Gastrocnemius medialis (tissue), 4 donors: ENCODE data around the gene PLCB1. TPM values are rescaled to one million over a fixed set of nuclear protein-coding genes. Genes with fewer than 3 reads are reported as not detected.
A peak's percentile ranks its signal among the peaks of the same experiment; 100 is the strongest.

ENCODE experiments used
- ATAC-seq, 2 donors: fragments of 150-250 bp; one replicate each; pipeline ENCODE4 v1.9.1; 2016
- DNase-seq, 2 donors: peaks; one replicate each; pipeline ENCODE4 v3.0.0-alpha.2; 2019
- H3K27ac ChIP-seq, 4 donors: fragments of 200-600 bp; sonication (generic); 1 replicate in 1 of 4; 2 replicates in 3 of 4; pipeline ENCODE4 v1.5.1; 2016 to 2018; ENCODE audit warnings: mild to moderate bottlenecking in 2 of 4, moderate library complexity in 1 of 4
- H3K27me3 ChIP-seq, 3 donors: fragments of 200-600 bp; sonication (generic) in 2 of 3; 1 replicate in 1 of 3; 2 replicates in 2 of 3; pipeline versions ENCODE4 v1.5.1 to v1.6.0; 2016 to 2019; ENCODE audit warnings: mild to moderate bottlenecking in 1 of 3, moderate library complexity in 1 of 3
- H3K36me3 ChIP-seq, 2 donors: fragments of 200-600 bp; sonication (generic) in 1 of 2; one replicate each; pipeline ENCODE4 v1.5.1; 2017 to 2018
- H3K4me1 ChIP-seq, 2 donors: fragments of 200-600 bp; sonication (generic) in 1 of 2; one replicate each; pipeline ENCODE4 v1.5.1; 2016 to 2017; ENCODE audit warnings: mild to moderate bottlenecking in 2 of 2
- H3K4me3 ChIP-seq, 4 donors: fragments of 200-600 bp; sonication (generic) in 3 of 4; 1 replicate in 1 of 4; 2 replicates in 3 of 4; pipeline ENCODE4 v1.5.1; 2016 to 2019; ENCODE audit warnings: mild to moderate bottlenecking in 2 of 4
- H3K9me3 ChIP-seq, 3 donors: fragments of 200-600 bp; sonication (generic) in 2 of 3; 1 replicate in 1 of 3; 2 replicates in 2 of 3; pipeline ENCODE4 v1.5.1; 2016 to 2019
- POLR2A ChIP-seq, 2 donors: fragments of 450-650 bp; IDR thresholded peaks; one replicate each; pipeline ENCODE4 v1.6.1; 2017; ENCODE audit warnings: antibody characterized with exemption in 2 of 2, mild to moderate bottlenecking in 2 of 2, moderate library complexity in 2 of 2
- in situ Hi-C, 4 donors: fragments of 200-750 bp; cut with MboI; loops; one replicate each; pipeline versions ENCODE4 v1.15.0 to v1.8.0; 2017; ENCODE audit warnings: low sequenced_read_pairs in 4 of 4
- intact Hi-C: fragments of 100-400 bp; cut with DNase I; formaldehyde crosslinking; loops from one replicate; pipeline ENCODE4 v1.15.1; 2023; ENCODE audit warnings: low total_unique reads
- total RNA-seq, 4 donors: library from RNA; depleted of rRNA; stranded (reverse); fragments of >200 nt; gene quantifications; one replicate each; pipeline versions ENCODE4 v1.1.0 to v1.2.3, GENCODE V29; 2016
- TF ChIP-seq, protein P1 (sequence below), 5 experiments: fragments of 450-650 bp in 3 of 5; fragments of 200-600 bp in 2 of 5; sonication (generic) in 2 of 5; IDR thresholded peaks in 4 of 5; conservative IDR thresholded peaks in 1 of 5; 1 replicate in 4 of 5; 2 replicates in 1 of 5; pipeline ENCODE4 v1.5.1; 2016 to 2019; ENCODE audit warnings: antibody characterized with exemption in 5 of 5, mild to moderate bottlenecking in 3 of 5, moderate library complexity in 3 of 5

Gene PLCB1
- total RNA-seq, 4 donors from 2014 or later = 4.1 to 10.0 (median 7.6) TPM

DNA sequence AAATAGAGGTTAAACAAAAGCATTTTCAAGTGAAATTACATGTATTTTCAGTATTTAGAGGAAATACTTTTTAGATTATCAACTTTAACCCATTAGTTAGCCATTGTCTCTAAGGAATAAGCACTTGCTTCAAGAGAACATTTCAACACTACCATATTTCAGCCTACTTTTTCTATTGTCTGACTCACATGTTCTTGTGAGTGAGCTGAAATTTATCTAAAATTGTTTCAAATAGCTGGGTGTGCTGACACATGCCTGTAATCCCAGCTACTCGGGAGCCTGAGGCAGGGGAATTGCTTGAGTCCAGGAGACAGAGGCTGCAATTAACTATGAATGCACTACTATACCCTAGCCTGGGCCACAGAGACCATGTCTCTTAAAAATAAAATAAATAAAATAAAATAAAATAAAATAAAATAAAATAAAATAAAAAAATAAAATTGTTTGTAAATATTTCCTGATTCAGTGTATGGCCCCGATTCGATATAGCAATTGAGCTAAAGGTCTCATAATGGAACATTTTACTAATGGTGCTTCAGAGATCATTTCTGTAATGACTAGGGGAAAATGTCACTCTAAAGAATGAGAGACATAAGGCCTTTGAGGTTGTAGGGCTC is 612.3 kb downstream of the PLCB1 start:
- H3K4me3 ChIP-seq = no peak overlapping the region
- intact Hi-C loops (no loop called here), in situ Hi-C loops (loop anchor here in 1 of 4 donors (25.0 kb wide), 1 partner anchor 93 kb away; no protein-coding TSS in a partner anchor)
- H3K36me3 ChIP-seq = peaks cover 0 to 14% of the 10 kb centered on the region in 2 donors
- no peak for TF ChIP-seq POLR2A (IDR thresholded peaks at IDR 0.05)
- TF ChIP-seq, protein P1, sequence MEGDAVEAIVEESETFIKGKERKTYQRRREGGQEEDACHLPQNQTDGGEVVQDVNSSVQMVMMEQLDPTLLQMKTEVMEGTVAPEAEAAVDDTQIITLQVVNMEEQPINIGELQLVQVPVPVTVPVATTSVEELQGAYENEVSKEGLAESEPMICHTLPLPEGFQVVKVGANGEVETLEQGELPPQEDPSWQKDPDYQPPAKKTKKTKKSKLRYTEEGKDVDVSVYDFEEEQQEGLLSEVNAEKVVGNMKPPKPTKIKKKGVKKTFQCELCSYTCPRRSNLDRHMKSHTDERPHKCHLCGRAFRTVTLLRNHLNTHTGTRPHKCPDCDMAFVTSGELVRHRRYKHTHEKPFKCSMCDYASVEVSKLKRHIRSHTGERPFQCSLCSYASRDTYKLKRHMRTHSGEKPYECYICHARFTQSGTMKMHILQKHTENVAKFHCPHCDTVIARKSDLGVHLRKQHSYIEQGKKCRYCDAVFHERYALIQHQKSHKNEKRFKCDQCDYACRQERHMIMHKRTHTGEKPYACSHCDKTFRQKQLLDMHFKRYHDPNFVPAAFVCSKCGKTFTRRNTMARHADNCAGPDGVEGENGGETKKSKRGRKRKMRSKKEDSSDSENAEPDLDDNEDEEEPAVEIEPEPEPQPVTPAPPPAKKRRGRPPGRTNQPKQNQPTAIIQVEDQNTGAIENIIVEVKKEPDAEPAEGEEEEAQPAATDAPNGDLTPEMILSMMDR (IDR thresholded peaks at IDR 0.05 in 4 of 5, conservative IDR thresholded peaks at IDR 0.05 in 1 of 5) = no peak
- no peak overlapping the region for H3K27ac ChIP-seq
- H3K27me3 ChIP-seq = no peaks in the 10 kb centered on the region
- no peaks in the 10 kb centered on the region for H3K4me1 ChIP-seq
- DNase-seq (no peak), ATAC-seq (no peak)
- no peaks in the 10 kb centered on the region for H3K9me3 ChIP-seq

DNA sequence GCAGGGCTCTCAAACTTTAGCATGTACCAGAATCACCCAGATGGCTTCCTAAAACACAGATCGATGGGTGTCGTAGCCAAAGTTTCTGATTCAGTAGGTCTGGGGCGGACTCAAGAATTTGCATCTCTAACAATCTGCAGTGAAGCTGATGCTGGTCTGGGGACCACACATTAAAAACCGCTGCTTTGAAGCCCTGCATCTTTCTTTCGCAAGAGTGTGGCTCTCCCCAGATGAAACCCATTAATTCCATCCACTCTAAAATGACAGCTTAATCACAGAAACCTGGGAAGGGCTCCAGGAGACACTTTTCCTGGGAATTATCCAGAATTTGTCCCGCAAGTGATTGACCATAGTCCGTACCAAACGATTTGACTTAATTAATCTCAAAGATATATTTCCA is 617.0 kb downstream of the PLCB1 start:
- H3K36me3 ChIP-seq = no peaks in the 10 kb centered on the region
- intact Hi-C loops (no loop called here), in situ Hi-C loops (loop anchor here in 1 of 4 donors (25.0 kb wide), 1 partner anchor 88 kb away; no protein-coding TSS in a partner anchor)
- TF ChIP-seq POLR2A (IDR thresholded peaks at IDR 0.05) = no peak
- TF ChIP-seq, protein P1 (IDR thresholded peaks at IDR 0.05 in 4 of 5, conservative IDR thresholded peaks at IDR 0.05 in 1 of 5) = no peak
- ATAC-seq (no peak), DNase-seq (no peak)
- H3K4me3 ChIP-seq = no peak overlapping the region
- H3K27ac ChIP-seq = no peak overlapping the region
- H3K4me1 ChIP-seq = no peaks in the 10 kb centered on the region
- H3K9me3 ChIP-seq = no peaks in the 10 kb centered on the region
- H3K27me3 ChIP-seq = no peaks in the 10 kb centered on the region

DNA sequence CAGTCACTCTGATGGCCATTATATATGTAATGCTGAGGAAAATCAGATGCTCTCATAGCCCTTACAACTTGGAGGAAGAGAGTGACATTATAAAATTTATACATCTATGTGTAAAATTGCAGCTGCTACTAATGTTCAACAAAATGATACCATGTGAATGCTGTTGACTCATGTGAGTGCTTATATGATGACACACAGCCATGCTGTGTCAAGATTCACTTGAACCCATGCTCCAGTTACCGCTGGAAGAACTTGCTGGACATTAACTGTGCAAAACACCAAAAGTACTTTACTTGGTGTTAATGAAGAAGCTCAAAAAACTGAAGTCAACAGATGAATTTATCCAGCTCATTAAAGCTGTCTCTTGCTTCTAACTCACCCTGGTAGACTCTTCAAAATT is 617.9 kb downstream of the PLCB1 start:
- H3K9me3 ChIP-seq = no peaks in the 10 kb centered on the region
- in situ Hi-C loops = loop anchor here in 1 of 4 donors (10.0 to 25.0 kb wide), 2 partner anchors 87 to 605 kb away; no protein-coding TSS in a partner anchor
- DNase-seq (no peak), ATAC-seq (no peak)
- intact Hi-C loops = loop anchor here (10.0 kb wide), 1 partner anchor 605 kb away; no protein-coding TSS in a partner anchor
- no peaks in the 10 kb centered on the region for H3K4me1 ChIP-seq
- TF ChIP-seq POLR2A (IDR thresholded peaks at IDR 0.05) = no peak
- H3K4me3 ChIP-seq = no peak overlapping the region
- H3K27ac ChIP-seq = no peak overlapping the region
- no peaks in the 10 kb centered on the region for H3K36me3 ChIP-seq
- no peaks in the 10 kb centered on the region for H3K27me3 ChIP-seq

DNA sequence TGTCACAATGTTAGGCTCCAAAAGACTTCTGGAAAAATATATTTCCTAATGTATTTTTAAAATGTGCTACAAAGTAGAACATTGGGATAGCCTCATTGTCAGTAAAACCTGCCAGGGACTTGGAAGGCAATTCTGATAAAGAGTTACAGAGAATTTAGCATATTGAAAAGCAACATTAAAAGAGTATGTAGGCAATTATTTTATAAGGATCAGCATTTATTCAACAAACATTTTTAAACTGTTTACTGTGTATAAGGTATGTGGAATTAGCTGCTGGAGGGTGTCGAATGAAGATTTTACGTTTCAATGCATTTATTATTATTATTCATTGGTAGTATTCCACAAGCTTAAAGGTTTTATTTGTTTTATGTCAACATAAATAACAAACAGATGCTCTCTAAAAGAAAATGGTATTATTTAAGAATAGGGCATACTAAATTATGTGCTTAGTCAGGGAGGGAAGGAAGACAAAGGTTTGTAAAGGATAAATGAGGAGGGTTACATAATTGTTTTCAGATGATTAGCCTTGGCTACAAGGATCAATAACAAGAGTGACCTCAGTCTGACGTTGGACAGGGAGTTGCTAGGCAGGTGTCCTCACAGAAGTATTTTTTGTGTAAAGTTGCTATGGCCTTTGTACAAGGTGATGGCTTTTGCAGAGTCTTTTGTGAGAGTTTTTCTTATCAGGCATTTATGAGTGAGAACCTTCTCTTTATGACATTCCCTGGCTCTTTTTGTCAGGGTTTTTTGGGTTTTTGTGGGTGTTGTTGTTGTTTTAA is 623.5 kb downstream of the PLCB1 start:
- H3K27ac ChIP-seq = no peak overlapping the region
- no peaks in the 10 kb centered on the region for H3K4me1 ChIP-seq
- H3K27me3 ChIP-seq = no peaks in the 10 kb centered on the region
- ATAC-seq (no peak), DNase-seq (no peak)
- TF ChIP-seq, protein P1 (IDR thresholded peaks at IDR 0.05 in 4 of 5, conservative IDR thresholded peaks at IDR 0.05 in 1 of 5) = no peak
- no peak for TF ChIP-seq POLR2A (IDR thresholded peaks at IDR 0.05)
- intact Hi-C loops = loop anchor here (10.0 kb wide), 1 partner anchor 599 kb away; no protein-coding TSS in a partner anchor
- no peaks in the 10 kb centered on the region for H3K9me3 ChIP-seq
- H3K36me3 ChIP-seq = no peaks in the 10 kb centered on the region
- no peak overlapping the region for H3K4me3 ChIP-seq
- in situ Hi-C loops = loop anchor here in 1 of 4 donors (10.0 kb wide), 1 partner anchor 599 kb away; no protein-coding TSS in a partner anchor

DNA sequence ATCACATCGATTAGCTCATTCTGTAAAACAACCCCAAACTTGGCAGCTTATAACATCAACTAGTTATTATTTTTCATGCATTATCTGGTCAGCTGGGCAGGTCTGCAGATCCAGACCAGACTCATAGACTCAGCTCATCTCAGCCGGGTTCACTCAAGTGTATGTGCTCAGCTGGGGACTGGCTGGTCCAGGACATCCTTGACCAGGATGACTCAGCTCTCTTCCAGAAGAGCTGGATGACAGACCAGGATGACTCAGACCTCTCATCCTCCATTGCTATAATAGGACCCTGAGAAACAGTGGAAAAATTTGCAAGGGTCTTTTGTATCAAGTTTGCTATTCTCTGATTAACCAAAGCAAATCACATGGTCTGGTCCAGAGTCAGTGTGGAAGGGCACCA is 624.3 kb downstream of the PLCB1 start:
- no peak for DNase-seq
- H3K4me1 ChIP-seq = no peaks in the 10 kb centered on the region
- H3K36me3 ChIP-seq = no peaks in the 10 kb centered on the region
- TF ChIP-seq, protein P1 (IDR thresholded peaks at IDR 0.05 in 4 of 5, conservative IDR thresholded peaks at IDR 0.05 in 1 of 5) = no peak
- TF ChIP-seq POLR2A (IDR thresholded peaks at IDR 0.05) = no peak
- in situ Hi-C loops (loop anchor here in 1 of 4 donors (10.0 kb wide), 1 partner anchor 598 kb away; no protein-coding TSS in a partner anchor), intact Hi-C loops (loop anchor here (10.0 kb wide), 1 partner anchor 598 kb away; no protein-coding TSS in a partner anchor)
- no peaks in the 10 kb centered on the region for H3K9me3 ChIP-seq
- no peak overlapping the region for H3K27ac ChIP-seq
- H3K4me3 ChIP-seq = no peak overlapping the region
- H3K27me3 ChIP-seq = no peaks in the 10 kb centered on the region
- peak in 1 of 2 donors; percentile 56 for ATAC-seq
